ENCODE data around the gene MSH2. TPM values are rescaled to one million over a fixed set of nuclear protein-coding genes. Genes with fewer than 3 reads are reported as not detected.

Gene MSH2
- total RNA-seq, 1 experiment from 2014 or later = 139 TPM

GRCh38 chr2:47483191-47483590 lies 80.2 kb downstream of the MSH2 start:
- no peak overlapping the region for H2BK15ac ChIP-seq (ENCODE audit: low read depth, low read length)
- no peak overlapping the region for H4K91ac ChIP-seq (ENCODE audit: insufficient read length, low read depth, low read length)
- no peak overlapping the region for H2BK20ac ChIP-seq (ENCODE audit: low read depth, low read length, poor library complexity, severe bottlenecking)
- no peak overlapping the region for H2AK5ac ChIP-seq (ENCODE audit: insufficient read length, low read length)
- no peaks in the 10 kb centered on the region for H3K79me1 ChIP-seq (ENCODE audit: insufficient read depth, low read depth, low read length, poor library complexity, severe bottlenecking)
- no peaks in the 10 kb centered on the region for H3K27me3 ChIP-seq (ENCODE audit: insufficient read depth, low read length)
- no peaks in the 10 kb centered on the region for H3K9me3 ChIP-seq (ENCODE audit: control insufficient read depth, low read depth, low read length)
- H4K5ac ChIP-seq (ENCODE audit: insufficient read length, low read depth, low read length) = no peak overlapping the region
- H3K27me3 Mint-ChIP-seq (ENCODE audit: low read depth) = no peaks in the 10 kb centered on the region
- H3K4ac ChIP-seq (ENCODE audit: low read depth, low read length) = no peak overlapping the region
- peaks cover 43 to 57% (median 44%) of the 10 kb centered on the region in 3 experiments; a peak in 6 of 7 replicates for H3K36me3 Mint-ChIP-seq (ENCODE audit: insufficient read depth in 1 of 3, low read depth in 3 of 3)
- H3K27ac Mint-ChIP-seq = no peak overlapping the region
- no peak overlapping the region for H3K4me2 ChIP-seq (ENCODE audit: insufficient read depth, insufficient read length, low read length)
- no peak overlapping the region for H2BK12ac ChIP-seq (ENCODE audit: insufficient read length, low read depth, low read length)
- no peak overlapping the region for H3K9ac ChIP-seq (ENCODE audit: extremely low read depth, insufficient read length, low read length)
- DNase-seq = no peak
- H4K8ac ChIP-seq (replicated peaks; ENCODE audit: insufficient read length, low read depth, low read length) = no peak overlapping the region
- no peak overlapping the region for H3K14ac ChIP-seq (ENCODE audit: insufficient read depth, low read length)
- H2BK5ac ChIP-seq (ENCODE audit: insufficient read length, low read length) = no peak overlapping the region
- no peak overlapping the region for H3K4me3 Mint-ChIP-seq
- peaks cover 5 to 23% of the 10 kb centered on the region in 2 experiments; a peak in 3 of 4 replicates for H3K4me1 Mint-ChIP-seq
- no peaks in the 10 kb centered on the region for H3K9me3 Mint-ChIP-seq
- TF ChIP-seq CTCF (conservative IDR thresholded peaks at IDR 0.05) = no peak
- H3K27ac ChIP-seq (ENCODE audit: insufficient read length, low read depth, low read length) = no peak overlapping the region
- H3T11ph ChIP-seq (ENCODE audit: low read length) = no peak overlapping the region
- H3K23ac ChIP-seq (ENCODE audit: insufficient read length, low read depth, low read length) = no peak overlapping the region
- no peaks in the 10 kb centered on the region for H4K20me1 ChIP-seq (ENCODE audit: control insufficient read depth, insufficient read depth, insufficient read length)
- H3K56ac ChIP-seq (ENCODE audit: insufficient read length, low read depth, low read length) = no peak overlapping the region
- no peaks in the 10 kb centered on the region for H3K4me1 ChIP-seq (ENCODE audit: insufficient read depth, low read length)
- H3K23me2 ChIP-seq (ENCODE audit: insufficient read length, low read depth, low read length, poor library complexity, severe bottlenecking) = no peaks in the 10 kb centered on the region
- no peak overlapping the region for H3K18ac ChIP-seq (ENCODE audit: insufficient read length, low read depth, low read length)
- no peaks in the 10 kb centered on the region for H3K79me2 ChIP-seq (ENCODE audit: insufficient read depth, low read length)
- no CpG with 5 or more reads among the region's 8 CpGs for WGBS (ENCODE audit: extremely low coverage, insufficient read length, low lambda C conversion rate)
- H2BK120ac ChIP-seq (ENCODE audit: low read depth, low read length, poor library complexity, severe bottlenecking) = no peak overlapping the region
- H2AFZ ChIP-seq (ENCODE audit: low read length) = no peak overlapping the region
